HG03520 (cell line): ENCODE data around the gene STRIP2.
"Not testable (repeated sequence)": the region's sequence is repeated elsewhere in the genome, so short reads cannot be mapped to it uniquely, and the experiment has no call there.

ENCODE experiments used
- ATAC-seq: cut with Tn5 transposase; IDR thresholded peaks from one replicate; pipeline ENCODE4 v1.9.1; 2021; ENCODE audit warnings: mild to moderate bottlenecking, moderate library complexity; ENCODE audit not compliant: unreplicated experiment

Gene STRIP2

DNA sequence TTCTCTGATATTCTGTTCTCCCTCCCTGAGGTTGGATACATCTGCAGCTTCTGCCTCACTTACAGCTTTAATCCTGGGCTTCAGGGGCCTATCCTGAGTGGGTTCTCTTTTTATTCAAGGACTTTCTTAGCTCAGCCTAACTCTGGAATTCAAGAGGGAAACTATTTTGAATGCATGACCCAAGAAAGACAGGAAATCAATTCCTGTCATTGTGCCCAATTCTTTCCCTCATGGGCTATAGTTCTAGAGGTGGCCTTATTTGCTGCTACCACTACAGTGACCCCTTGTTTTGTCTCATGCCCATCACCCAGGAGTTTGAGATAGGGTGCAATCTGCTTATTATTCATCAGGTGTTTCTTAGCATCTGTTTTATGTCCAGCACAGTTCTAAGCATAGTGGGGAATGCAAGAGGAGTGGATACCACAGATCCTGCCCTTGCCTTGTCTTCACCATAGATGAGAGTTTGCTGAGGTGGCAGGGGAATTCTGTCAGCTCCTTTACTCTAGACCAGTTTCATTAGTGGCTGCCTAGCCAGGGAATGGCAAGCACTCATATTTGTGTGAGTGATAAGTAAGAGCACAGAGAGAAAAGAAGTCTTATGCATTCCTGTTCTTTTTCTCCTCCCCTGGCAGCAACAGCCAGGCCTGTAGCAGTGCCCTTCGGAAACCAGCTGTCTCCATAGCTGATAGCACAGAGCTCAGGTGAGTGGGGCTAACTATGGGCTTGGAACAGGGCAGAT is 19.4 kb downstream of the STRIP2 start:
- ATAC-seq: no peak

- ATAC-seq: no peak
These were observed 20.0 kb downstream of the STRIP2 start for GRCh38 chr7:129454249-129454551.

DNA sequence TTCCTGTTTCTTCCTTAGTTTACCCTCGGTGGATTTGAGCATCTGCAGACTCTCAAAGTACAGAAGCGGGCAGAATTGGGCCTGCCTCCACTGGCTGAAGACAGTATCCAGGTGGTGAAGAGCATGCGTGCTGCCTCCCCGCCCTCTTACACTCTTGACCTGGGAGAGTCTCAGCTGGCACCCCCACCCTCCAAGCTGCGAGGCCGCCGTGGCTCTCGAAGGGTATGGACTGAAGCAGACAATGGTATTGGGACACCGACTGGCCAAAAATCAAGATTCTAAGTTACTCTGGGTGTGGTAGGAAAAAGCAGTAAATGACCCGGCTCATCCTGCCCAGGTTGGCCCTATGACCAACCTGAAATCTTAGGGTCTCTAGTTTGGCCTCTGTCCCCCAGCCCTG is 22.2 kb downstream of the STRIP2 start:
- ATAC-seq: no peak

DNA sequence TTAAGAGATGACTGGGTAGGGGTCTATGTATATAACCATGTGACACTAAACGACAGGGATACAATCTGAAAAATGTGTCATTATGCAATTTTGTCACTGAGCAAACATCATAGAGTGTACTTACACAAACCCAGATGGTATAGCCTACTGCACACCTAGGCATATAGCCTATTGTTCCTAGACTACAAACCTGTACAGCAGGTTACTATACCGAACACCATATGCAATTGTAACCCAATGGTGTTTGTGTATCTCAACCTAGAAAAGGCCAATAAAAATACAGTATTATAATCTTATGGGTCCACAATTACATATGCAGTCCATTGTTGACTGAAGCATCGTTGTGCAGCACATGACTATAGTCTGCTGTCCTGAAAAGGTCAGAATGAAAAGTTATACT is 22.9 kb downstream of the STRIP2 start:
- ATAC-seq: no peak

DNA sequence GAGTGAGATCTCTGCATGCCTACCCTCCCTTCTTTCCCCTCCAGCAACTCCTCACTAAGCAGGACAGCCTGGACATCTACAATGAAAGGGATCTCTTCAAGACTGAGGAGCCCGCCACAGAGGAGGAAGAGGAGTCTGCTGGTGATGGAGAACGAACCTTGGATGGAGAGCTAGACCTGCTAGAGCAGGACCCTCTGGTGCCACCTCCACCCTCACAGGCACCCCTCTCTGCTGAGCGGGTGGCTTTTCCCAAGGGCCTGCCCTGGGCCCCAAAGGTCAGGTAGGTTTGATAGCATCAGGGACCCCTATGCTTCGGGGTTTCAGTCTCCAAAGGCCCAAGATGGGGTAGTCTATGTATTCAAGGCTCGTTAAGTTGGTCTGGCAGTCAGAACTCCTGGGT is 23.9 kb downstream of the STRIP2 start:
- ATAC-seq: no peak

- no peak for ATAC-seq
These were observed 27.6 kb downstream of the STRIP2 start for GRCh38 chr7:129461809-129462208.

GRCh38 chr7:129462420-129462819 is 28.2 kb downstream of the STRIP2 start:
- no peak for ATAC-seq

GRCh38 chr7:129464194-129464593 is 30.0 kb downstream of the STRIP2 start:
- ATAC-seq: no peak

DNA sequence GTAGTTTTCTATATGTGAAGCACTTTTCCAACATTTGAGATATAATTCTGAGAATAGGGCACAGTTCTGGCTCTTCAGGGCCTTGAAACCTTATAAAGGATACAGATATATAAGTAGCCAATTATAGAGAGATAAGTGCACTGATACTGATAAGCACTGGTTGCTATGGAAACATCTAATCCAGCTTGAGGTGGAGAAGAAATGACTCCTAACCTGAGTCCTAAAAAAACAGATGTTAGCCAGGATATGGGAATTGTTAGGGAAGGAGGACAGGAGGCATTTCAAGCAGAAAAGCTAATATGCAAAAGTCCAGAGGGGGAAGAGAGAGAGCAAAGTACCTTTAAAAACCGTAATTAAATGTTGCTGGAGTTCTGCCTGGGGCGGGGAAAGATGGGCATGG is 30.8 kb downstream of the STRIP2 start:
- ATAC-seq: no peak

DNA sequence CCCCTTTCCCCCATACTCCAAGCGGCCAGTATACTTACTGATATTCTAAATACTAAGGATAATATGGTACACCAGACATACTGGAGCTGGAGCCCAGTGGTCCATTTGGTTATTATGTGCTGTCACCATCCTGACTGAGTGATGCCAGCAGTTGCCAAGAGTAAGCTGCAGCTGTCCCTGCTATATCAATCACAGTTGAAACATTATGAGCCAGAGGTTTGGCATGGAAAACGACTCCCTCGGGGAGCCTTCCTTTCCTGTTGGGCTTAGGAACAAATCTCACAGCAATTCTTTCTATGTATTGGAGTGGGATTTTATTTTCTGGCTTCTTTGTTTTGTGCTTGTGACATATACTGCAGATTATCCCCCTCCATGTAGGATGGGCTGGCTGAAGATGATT is 32.6 kb downstream of the STRIP2 start:
- ATAC-seq: no peak

DNA sequence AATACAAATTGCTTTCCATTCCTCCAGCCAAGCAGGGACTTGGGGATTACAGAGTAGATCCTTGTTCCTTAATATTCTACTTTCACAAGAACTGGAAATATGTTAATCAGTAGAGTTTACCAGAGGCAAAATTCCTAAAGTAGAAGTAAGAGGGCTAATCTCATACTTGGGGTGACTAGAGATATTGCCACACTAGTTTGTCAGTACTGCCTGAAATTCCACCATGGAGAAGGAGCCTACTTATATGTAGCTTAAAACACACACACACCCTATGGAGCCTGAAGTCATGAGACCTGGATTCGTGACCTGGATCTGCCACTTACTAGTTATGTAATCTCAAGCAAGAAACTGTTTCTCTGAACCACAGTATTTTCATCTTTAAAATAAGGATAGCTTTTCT is 33.9 kb downstream of the STRIP2 start:
- no peak for ATAC-seq

DNA sequence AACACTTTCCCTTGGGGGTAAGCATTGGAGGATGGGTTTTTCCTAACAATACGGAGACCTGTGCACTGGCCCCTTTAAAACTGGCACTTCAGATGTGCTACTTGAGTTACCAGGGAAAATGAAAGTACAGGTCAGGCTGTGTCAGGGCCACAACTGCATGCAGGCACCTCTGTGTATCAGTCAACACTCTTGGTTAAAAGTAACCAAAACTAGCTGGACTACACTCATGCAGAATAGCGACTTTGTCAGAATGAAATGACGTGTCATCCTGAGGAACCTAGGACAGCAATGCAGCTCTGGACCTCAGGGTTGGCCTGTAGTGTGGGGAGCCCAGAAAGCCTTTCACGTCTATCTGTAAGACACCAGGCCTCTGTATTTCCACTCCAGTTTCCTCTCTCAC is 34.3 kb downstream of the STRIP2 start:
- ATAC-seq: no peak

- no peak for ATAC-seq
These were observed 35.7 kb downstream of the STRIP2 start for GRCh38 chr7:129469930-129470329.

- no peak for ATAC-seq
These were observed 36.2 kb downstream of the STRIP2 start for GRCh38 chr7:129470411-129470810.

DNA sequence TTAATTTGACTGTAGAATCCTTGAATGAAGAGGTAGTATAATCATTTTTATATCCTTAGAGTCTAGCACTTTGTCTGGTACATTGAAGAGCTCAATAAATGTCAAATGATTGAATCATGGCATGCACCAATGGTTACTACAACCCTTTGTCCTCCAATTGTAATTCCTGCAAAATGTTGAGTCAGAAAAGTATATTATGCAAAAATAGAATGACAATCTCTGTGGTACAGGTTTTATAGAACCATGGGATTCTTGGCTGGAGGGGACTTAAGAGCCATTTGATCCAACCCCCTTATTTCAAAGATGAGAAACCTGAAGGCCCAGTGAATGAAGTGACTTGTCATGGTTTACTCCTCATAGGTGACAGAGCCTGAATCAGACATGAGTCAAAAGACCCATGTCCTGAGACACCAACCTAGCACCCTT is 37.2 kb downstream of the STRIP2 start:
- ATAC-seq: no peak

DNA sequence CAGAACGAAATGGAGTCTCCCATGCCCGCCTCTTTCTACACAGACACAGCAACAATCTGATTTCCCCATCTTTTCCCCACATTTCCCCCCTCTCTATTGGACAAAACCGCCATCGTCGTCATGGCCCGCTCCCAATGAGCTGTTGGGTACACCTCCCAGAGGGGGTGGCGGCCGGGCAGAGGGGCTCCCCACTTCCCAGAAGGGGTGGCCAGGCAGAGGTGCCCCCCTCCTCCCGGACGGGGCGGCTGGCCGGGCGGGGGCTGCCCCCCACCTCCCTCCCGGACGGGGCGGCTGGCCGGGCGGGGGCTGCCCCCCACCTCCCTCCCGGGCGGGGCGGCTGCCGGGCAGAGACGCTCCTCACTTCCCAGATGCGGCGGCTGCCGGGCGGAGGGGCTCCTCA is 41.7 kb downstream of the STRIP2 start:
- ATAC-seq: not testable (repeated sequence)

DNA sequence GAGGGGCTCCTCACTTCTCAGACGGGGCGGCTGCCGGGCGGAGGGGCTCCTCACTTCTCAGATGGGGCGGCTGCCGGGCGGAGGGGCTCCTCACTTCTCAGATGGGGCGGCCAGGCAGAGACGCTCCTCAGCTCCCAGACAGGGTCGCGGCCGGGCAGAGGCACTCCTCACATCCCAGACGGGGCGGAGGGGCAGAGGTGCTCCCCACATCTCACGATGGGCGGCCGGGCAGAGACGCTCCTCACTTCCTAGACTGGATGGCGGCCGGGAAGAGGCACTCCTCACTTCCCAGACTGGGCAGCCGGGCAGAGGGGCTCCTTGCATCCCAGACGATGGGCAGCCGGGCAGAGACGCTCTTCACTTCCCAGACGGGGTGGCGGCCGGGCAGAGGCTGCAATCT is 42.2 kb downstream of the STRIP2 start:
- ATAC-seq: not testable (repeated sequence)

- no peak for ATAC-seq
These were observed 45.6 kb downstream of the STRIP2 start for GRCh38 chr7:129479831-129480230.

DNA sequence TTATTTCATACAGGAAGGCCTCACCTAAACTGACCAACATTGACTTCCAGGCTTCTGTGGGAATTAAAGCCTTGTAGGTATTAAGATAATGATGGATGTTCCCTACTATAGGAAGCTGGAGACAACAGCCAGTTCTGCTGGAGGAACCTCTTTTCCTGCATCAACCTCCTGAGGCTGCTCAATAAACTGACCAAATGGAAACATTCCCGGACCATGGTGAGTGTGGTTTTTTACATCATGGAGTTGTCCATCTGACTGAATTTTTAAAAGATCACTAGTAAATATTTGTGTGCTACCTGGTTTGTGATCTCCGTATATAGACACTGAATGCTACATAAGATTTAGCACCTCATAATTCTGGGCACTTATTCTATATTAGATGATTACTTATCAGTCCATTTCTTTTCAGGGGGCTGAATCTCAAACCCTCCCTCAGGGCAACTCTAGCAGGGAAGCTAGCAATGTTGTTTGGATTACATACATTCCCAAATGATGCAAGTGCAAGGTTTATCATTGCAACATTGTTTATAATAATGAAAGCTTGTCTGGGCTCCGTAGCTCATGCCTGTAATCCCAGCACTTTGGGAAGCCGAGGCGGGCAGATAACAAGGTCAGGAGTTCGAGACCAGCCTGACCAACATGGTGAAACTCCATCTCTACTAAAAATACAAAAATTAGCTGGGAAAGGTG is 46.6 kb downstream of the STRIP2 start:
- ATAC-seq: no peak

- not testable (repeated sequence) for ATAC-seq
These were observed 47.1 kb downstream of the STRIP2 start for GRCh38 chr7:129481376-129481775.

GRCh38 chr7:129482781-129483180 is 48.5 kb downstream of the STRIP2 start:
- ATAC-seq: no peak

- ATAC-seq: no peak
These were observed 55.3 kb downstream of the STRIP2 start for GRCh38 chr7:129489491-129489890.

- no peak for ATAC-seq
These were observed 58.2 kb downstream of the STRIP2 start for GRCh38 chr7:129492391-129492790.
